Measurements from ENCODE around the gene BABAM2.
"Not testable (repeated sequence)": the region's sequence is repeated elsewhere in the genome, so short reads cannot be mapped to it uniquely, and the experiment has no call there.

BABAM2 gene

DNA sequence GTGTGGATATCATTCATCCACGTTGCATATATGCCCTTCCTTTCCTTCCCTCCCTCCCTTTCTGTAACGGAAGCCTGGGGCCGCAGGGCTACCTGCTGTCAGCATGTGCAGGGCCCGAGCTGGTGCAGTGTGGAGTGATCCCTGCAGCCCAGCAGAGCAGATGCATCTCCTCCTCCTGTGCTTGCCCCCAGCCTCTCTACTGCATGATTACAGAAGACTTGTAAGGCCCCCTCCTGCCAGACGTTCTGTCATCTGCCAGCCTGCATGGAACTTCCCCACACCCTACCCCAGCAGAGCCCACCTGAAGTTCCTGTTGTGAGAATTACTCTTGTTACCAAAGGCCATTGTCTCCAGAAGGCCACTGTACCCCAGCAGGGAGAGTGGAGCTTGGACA is 434.6 kb downstream of the BABAM2 start:
- DNase-seq: peak in 1 of 2 experiments; percentile 15

DNA sequence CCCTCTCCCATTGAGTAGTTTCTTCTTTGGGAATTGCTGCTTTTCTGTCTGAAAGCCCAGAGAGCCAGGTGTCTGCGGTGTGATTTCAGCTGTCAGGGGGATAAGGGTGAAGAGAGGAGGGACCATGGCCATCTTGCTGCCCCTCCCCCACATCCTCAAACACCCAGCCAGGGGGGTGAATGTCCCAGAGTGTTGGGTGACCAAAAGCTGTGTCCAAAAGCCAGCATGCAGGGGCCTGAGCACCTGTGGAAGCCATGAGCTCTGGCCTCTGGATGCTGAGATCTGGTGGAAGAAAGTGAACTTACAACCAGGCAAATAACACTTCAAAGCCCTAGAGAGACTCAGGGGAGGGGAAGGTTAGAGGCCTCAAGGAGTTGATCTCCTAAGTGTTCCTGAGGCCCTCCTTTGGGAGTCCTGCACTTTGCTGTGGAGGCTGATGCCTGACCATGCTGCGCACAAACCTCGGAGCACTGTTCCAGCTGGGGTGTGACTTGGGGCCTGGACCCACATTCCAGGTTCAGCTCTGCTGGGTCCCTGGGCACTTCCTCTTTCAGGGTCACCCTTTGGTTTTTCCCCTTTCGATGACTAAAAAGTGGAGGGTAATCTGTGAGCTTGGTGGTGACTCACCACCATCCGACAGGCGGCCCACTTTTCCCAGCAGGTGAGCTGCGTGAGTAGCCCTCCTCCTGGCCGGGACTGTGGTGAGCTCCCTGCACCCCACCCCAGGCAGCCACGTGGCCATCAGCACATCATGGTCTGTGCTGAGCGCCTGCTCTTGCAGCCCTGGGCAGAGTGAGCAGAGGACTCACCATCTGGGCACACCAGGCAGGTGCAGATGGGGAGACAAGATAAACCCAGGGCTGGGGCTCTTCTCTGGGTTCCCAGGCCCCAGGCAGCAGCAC is 435.3 kb downstream of the BABAM2 start:
- DNase-seq: peak; percentile 45 to 54

DNA sequence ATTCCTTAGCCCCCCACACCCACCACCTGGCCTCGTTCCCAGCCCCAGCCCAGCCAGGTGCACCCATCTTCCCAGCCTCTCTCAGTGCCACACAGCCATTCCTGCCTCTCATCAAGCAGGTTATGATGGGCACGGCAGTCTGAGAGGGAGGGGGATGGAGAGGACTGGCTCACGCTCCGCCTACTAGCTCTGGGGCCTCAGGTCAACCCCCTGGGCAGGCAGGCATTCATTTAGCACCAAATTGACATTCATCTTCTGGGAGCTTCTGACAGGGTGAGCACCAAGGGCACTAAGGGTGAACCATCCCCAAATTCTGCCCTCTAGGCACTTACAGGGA is 435.9 kb downstream of the BABAM2 start:
- DNase-seq: peak in 1 of 2 experiments; percentile 14

DNA sequence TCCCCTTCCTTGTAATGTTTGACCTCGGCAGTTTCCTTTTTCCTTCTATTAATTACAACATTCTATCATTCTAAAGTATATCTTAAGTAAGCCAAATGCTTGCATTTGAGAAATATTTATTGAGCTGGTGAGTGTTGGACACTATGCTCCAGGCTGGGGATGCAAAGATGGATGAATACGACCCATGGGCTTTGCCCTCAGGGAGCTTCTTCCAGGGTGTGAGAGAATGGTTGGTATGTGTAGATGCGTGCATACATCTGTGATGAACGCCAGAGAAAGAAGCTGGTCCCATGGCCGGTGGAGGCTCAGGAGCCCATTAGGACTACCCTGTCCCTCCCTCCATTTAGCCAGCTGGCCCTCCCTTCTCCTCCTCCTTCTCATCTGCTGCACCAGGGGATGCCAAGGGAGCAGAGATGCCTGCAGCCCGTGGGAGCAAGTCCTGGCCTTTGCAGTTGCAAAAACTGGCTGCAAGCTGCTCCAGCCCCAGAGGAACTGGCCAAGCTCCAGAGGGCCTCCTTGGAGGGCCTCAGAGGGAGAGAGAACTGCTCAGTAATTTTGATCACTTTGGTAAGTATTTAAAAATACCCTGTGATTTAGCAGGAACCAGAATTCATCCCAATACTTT is 436.5 kb downstream of the BABAM2 start:
- DNase-seq: peak in 1 of 2 experiments; percentile 11

DNA sequence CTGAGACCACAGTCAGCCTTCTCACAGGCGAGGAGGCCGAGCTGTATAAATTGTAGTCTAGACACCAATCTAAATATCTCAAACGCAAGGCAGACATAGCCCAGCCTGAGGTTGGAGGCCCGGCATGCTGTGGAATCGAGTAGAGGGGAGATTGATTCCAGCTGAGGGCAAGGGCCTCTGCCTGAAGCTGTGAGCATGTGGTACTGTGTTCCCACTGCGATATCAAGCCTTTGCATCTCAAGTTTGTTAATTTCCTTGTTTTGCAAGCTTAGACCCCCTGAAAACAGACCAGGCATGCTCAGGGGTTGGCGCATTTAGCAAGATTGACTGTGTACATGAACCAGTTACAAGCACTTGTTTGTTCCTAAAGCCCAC is 437.0 kb downstream of the BABAM2 start:
- DNase-seq: no peak

DNA sequence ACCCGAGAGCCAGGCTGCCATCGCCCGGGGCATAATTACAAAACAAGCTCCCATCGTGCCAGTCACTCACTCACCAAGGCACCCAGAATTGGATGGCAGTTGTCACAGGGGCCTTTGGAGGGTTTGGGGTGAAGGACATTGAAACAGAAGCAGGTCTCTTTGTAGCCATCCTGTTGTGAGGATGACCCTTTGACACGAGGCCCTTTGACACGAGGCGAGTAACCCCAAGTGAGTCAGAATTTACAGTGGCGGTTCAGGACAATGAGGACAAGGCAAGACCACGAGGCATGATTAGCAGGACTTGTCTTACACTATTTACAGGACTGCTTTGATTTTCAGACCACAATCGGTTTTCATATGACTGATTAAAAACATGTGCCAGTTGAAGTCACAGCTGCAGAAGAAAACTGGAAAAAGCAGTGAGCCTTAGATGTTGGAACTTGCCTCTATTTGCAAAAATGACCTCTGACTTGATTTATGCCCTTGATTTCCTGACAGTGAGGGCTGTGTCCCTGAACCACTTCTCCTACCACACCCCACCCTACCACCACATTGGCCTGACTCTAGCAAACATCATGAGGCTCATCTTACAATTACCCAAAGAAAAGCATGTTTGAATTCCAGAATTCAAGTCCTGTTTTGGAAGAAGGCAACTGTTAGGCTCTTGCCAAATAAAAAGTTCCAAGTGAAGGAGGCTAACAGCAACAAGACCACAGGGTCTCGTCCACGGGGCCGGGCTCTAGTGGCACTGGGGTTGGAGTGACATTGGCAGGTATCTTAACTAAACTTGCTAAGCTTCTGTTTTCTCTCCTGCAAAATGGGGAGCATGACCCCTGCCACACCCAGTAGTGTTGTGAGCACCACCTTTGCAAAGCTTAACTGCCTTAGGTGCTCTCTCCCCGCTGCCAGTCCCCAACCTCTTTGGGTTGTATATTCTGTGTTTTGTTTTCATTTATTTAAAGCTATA is 437.7 kb downstream of the BABAM2 start:
- peak in 1 of 2 experiments; percentile 20 for DNase-seq

DNA sequence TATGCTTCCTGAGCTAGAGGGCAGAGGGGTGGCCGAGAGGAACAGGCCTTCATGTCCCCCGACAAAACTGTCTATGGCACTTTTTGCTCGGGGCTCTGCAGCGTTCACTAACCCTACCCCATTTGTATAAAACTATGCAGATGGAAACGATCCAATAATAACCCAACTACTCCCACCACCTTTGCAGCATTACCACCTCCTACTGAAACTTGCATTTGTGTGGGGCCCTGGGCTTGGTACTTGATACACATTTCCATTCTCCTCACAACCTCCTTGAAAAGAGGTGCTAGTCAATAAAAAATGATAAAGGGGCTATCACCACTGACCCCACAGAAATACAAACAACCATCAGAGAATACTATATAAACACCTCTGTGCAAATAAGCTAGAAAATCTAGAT is 438.7 kb downstream of the BABAM2 start:
- DNase-seq: no peak

DNA sequence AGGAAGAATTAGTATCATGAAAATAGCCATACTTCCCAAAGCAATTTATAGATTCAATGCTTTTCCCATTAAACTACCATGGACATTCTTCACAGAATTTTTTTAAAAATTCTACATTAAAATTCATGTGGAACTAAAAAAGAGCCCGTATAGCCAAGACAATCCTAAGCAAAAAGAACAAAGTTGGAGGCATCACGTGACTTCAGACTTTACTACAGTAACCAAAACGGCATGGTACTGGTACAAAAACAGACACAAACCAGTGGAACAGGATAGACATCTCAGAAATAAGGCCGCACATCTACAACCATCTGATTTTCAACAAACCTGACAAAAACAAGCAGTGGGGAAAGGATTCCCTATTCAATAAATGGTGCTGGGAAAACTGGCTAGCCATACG is 440.2 kb downstream of the BABAM2 start:
- not testable (repeated sequence) for DNase-seq

DNA sequence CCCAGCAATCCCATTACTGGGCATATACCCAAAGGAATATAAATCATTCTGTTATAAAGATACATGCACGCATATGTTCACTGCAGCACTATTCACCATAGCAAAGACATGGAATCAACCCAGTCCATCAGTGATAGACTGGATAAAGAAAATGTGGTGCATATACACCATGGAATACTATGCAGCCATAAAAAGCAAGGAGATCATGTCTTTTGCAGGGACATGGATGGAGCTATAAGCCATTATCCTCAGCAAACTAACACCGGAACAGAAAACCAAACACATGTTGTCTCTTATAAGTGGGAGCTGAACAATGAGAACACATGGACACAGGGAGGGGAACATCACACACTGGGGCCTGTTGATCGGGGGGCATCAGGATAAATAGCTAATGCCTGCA is 441.3 kb downstream of the BABAM2 start:
- DNase-seq: not testable (repeated sequence)

DNA sequence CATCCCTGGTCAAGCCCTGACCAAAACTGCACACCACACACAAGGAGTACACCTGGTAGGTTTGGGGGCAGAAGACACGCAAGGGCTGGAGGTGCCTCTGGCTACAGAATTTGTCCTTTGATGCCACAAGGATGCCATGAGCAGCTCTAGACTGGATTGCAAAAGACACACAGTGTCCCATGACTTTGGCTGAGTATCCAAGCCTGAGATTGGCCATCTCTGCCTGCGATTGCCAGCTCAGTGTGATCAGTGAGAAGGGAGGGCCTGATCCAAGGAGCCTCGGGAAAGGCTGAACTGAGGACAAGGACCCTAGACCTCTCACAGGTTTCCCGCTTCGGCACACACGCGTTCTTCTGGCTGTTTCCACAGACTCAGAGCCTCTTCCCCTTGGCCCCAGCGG is 442.2 kb downstream of the BABAM2 start:
- DNase-seq: no peak

DNA sequence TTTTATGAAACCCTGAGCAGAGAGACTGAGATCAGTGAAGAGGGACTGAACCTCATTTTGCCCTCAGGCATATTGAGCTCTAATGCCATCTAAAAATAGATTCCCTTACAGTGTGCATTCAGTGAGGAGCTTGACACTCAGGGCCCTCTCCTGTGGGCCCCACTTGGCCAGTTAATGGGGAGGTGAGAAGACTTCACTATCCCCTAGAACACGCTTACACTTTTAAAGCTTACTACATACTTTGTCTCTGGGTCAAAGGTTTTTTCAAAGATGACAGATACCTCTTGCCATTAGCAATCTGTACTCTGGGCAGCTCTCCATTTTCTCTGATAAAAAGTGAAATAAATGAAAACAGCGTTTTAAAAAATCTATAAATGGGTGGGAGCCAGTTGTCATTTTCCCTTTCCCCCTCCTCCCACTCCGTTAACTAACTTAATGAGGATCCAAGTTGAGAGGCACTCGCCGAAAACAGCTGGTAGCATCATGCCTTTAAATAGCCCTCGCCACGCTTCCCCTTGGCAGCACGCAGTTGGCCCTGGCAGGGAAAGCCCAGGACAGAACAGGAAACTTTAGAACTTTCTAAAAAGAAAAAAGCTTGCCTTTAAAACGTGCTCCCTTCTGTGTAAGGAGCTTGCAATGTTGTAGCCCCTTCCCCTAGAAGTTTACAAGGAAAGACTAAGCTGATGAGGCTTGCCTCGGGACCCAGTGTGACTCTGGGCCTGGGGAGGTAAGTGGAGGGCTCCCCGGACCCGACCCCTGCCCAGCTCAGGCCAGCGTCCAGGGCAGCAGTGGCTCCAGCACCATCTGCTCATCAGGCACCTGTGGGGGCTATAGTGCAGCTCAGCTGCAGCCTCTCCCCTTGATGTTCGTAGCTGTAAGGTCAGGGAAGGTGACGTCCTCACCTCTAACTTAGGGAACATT is 443.3 kb downstream of the BABAM2 start:
- DNase-seq: no peak

DNA sequence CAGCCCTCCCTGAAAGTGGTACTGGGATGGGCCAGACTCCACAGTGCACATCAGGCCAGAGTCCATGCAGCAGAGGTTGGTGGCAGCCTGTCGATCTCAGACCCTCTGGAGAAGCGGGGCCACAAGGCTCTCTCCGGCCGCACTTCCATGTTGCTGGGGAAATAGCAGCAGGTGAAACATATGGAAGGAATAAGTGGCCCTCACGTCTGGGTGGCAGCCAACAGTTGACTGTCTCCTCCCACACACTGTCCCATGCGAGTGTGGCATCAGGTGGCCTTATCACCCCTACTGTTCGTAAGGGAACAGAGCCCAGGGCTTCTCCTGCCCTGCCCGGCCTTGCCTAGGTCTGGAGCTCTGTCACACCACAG is 444.0 kb downstream of the BABAM2 start:
- no peak for DNase-seq

DNA sequence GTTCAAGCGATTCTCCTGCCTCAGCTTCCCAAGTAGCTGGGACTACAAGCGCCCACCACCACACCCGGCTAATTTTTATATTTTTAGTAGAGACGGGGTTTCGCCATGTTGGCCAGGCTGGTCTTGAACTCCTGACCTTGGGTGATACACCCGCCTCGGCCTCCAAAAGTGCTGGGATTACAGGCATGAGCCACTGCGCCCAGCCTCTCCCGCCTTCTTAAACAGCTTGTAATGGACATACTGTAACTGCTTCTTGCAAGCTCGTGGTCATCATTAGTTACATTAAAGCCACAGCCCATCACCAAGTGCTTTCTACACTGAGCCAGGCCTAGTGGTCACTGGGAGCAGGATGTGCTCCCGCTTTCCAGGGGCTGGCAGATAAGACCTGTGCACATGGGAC is 444.7 kb downstream of the BABAM2 start:
- DNase-seq: not testable (repeated sequence)

DNA sequence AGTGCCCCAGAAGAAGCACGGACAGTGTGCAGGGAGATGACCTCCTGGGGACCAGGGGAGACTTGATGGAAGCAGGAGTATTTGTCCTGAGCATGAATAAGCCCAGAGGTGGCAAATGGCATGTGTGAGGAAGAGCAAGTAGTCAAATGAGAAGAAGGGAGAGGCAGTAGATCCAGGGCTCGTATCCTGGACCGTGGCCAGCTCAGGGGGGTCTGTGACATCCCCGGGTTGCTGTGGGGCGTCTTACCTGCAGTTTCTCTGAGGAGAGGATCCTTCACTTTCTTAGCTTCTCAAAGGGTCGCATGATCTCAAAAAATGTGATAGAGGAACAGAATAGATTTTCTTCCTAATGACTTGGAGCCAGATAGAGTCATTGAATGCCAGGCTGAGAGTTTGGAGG is 445.1 kb downstream of the BABAM2 start:
- no peak for DNase-seq

DNA sequence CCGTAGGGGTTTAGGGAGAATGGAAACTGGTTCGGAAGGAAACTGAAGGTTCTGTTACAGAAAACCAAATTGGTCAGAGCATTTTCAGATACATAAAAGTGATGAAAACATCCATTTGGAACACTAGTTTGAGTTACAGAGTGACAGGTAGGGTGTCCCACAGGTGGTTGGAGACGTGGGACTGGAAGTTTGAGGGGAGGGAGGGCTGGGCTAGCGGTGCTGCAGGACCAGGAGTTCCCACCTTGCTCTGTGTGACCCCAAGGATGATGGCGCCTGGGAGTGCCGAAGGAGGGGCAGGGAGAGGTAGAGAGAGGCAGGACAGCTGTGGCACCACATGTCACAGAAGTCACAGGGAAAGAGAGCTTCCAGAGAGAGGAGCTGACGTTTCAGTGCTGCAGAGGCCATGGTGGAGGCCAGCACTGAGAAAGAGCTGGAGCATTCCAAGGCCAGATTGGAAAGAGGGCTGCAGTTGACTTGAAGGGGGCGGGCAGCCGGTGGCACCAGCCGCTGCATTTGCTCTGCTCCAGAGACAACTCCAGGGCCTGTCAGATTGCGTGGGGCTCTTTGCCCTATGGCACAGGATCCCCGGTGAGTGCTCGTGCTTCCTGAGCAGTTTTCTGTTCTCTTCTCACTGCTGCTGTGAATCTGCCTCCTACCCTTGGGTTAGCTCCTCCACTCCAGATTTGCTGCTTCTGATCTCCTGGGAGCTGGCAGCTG is 445.9 kb downstream of the BABAM2 start:
- DNase-seq: no peak

DNA sequence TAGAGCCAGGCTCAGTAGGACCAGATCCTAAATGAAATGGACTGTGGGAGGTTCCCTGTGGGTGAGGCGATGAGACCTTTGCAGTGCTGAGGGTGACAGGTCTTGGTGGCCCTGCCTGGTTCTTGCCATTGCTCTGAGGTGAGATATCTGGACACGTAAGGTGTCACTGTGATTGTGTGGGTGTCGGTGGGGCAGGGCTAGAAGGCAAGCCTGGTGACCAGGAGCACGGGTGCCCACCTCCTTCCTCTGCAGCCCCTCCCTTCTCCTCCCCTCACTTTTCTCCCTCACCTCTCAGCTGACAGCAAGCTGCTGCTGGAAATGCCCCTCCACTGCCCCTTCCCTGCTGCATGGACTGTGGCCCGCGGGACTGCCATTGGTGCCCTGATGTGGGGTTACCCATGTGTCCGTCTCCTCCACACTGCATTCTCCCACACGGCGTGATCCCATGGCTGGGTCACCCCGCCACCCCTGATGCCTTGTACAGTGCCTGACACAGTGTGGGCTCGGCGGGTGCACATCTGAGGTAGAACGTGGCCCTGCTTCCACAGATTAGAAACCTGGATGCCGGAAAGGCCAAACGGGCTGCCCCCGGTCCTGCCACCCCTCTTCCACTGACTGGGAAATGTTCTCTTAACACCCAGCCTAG is 446.6 kb downstream of the BABAM2 start:
- no peak for DNase-seq

DNA sequence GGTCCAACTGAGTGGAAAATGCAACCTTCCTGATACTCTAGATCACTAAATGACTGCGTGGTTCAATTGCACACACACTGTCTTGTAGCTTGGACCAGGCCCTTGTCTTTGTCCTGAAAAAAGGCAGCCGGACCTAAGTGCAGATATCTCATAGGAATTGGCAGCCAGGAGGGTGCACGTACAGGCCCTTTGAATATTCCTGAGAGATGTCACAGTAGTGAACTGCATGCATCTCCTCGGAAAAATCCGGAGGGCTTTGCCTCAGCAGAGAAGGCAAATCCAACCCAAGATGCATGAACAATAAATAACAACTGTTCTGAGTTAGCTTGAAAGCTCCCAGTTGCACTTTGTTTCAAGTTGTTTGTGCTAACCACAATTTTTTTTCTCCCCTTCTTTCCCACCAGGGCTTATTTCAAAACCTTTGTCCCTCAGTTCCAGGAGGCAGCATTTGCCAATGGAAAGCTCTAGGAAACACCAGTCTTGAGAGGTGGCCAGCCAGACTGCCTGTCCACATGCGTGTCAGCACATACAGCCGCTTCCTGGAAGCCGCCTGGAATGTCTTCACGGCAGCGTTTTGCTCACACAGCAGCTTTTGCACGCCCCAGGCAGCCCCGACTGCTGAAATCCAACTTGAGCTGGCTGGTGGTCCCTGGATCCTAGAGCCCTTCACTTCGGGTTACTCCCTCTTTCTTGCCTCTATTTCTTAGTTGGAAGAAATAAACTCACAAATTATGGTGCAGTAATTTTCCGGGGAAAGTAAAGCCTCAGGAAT is 447.7 kb downstream of the BABAM2 start:
- DNase-seq: no peak

DNA sequence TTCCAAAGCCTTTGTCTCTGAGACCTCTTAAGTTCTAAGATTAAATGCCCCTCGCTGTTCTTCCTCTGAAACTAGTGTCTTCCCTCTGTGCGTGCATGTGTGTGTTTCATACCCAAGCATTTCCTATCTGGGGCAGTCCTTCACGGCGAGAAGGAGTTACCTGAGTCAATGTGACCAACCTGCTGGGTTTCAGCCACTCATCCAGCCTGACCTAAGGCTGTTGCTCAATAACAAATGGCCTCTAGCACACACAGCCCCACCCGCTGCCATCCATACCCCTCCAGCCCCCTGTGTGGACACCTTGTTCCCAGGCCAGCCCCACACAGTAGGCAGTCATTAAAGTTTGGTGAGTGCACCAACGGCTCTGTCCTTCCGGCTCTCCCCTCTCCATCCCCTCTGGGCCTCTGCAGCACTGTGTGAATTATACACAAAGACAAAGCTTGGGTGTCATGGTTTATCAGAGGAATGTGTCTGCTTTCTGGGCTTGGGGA is 448.3 kb downstream of the BABAM2 start:
- no peak for DNase-seq

DNA sequence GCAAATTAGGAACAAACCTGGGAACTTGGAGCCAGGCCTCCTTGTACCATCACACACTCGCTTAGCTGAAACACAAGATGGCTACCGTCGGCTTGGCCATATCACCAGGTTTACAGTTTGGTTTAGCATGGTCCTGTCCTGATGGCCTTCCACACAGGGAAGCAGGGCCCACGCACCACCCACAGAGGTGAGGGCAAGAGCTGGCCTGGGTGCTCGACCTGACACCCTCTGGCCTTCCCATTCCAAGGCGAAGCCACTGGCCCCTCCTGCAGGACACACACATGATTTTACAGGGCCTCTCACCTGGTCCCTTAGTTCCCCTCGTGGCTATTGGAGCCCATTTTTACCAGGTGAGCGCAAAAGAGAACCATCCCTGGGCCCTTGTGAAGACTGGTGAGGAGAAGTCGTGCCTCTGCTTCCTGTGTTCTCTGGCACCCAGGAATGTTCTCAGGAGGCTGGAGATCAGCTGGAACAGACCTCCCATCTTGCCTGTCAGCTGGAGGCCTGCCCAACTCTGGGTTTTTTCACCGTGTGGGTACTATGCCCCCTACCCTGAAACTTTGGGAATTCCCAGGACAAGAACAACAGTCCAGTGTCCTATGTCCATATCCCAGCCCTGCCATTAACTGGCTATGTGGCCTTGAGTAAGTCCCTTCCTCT is 449.1 kb downstream of the BABAM2 start:
- DNase-seq: no peak
